H9 (cell line): Measurements from ENCODE around the gene CEP43. TPM values are rescaled to one million over a fixed set of nuclear protein-coding genes. Genes with fewer than 3 reads are reported as not detected.

Source experiments
- DNase-seq: peaks from one replicate; pipeline ENCODE4 v3.0.0-alpha.2; 2017
- H2AFZ ChIP-seq: one replicate; pipeline ENCODE4 v1.6.1; 2013; ENCODE audit warnings: mild to moderate bottlenecking, low read length, control low read depth, moderate library complexity
- H2AK5ac ChIP-seq: 2 replicates; pipeline ENCODE4 v1.6.1; 2013; ENCODE audit warnings: low read length, control low read depth, mixed read lengths; ENCODE audit not compliant: insufficient read length
- H2BK120ac ChIP-seq: one replicate; pipeline ENCODE4 v1.6.1; 2013; ENCODE audit warnings: low read depth, mild to moderate bottlenecking, low read length, control low read depth, inconsistent platforms; ENCODE audit not compliant: poor library complexity, severe bottlenecking
- H2BK12ac ChIP-seq: 2 replicates; pipeline ENCODE4 v1.6.1; 2013; ENCODE audit warnings: low read length, control low read depth, mixed read lengths, low read depth; ENCODE audit not compliant: insufficient read length
- H2BK15ac ChIP-seq: 2 replicates; pipeline ENCODE4 v1.6.1; 2013; ENCODE audit warnings: low read depth, low read length, control low read depth
- H2BK20ac ChIP-seq: one replicate; pipeline ENCODE4 v1.6.1; 2013; ENCODE audit warnings: low read depth, mild to moderate bottlenecking, low read length, control low read depth, inconsistent platforms; ENCODE audit not compliant: poor library complexity, severe bottlenecking
- H2BK5ac ChIP-seq: 2 replicates; pipeline ENCODE4 v1.6.1; 2013; ENCODE audit warnings: low read length, control low read depth, mixed read lengths; ENCODE audit not compliant: insufficient read length
- H3K14ac ChIP-seq: 2 replicates; pipeline ENCODE4 v1.6.1; 2013; ENCODE audit warnings: low read length, control low read depth; ENCODE audit not compliant: insufficient read depth
- H3K18ac ChIP-seq: 2 replicates; pipeline ENCODE4 v1.6.1; 2013; ENCODE audit warnings: low read depth, mild to moderate bottlenecking, mixed read lengths, low read length, control low read depth; ENCODE audit not compliant: insufficient read length
- H3K23ac ChIP-seq: 2 replicates; pipeline ENCODE4 v1.6.1; 2013; ENCODE audit warnings: low read length, control low read depth, mixed read lengths, low read depth; ENCODE audit not compliant: insufficient read length
- H3K23me2 ChIP-seq: 2 replicates; pipeline ENCODE4 v1.6.1; 2013; ENCODE audit warnings: low read depth, mild to moderate bottlenecking, mixed read lengths, low read length, control low read depth; ENCODE audit not compliant: insufficient read length, poor library complexity, severe bottlenecking
- H3K27ac ChIP-seq: 2 replicates; pipeline ENCODE4 v1.5.1; 2013; ENCODE audit warnings: low read length, control low read depth, mixed read lengths, low read depth; ENCODE audit not compliant: insufficient read length
- H3K27me3 ChIP-seq: 2 replicates; pipeline ENCODE4 v1.6.1; 2013; ENCODE audit warnings: low read length, control low read depth, inconsistent platforms; ENCODE audit not compliant: insufficient read depth
- H3K4ac ChIP-seq: 2 replicates; pipeline ENCODE4 v1.6.1; 2013; ENCODE audit warnings: low read depth, mild to moderate bottlenecking, control low read depth, inconsistent platforms, low read length, moderate library complexity
- H3K4me1 ChIP-seq: 2 replicates; pipeline ENCODE4 v1.6.1; 2013; ENCODE audit warnings: low read length, control low read depth, inconsistent platforms; ENCODE audit not compliant: insufficient read depth
- H3K4me2 ChIP-seq: 2 replicates; pipeline ENCODE4 v1.6.1; 2013; ENCODE audit warnings: low read length, control low read depth, mixed read lengths; ENCODE audit not compliant: insufficient read length, insufficient read depth
- H3K56ac ChIP-seq: 2 replicates; pipeline ENCODE4 v1.6.1; 2013; ENCODE audit warnings: low read depth, mild to moderate bottlenecking, mixed read lengths, low read length, control low read depth; ENCODE audit not compliant: insufficient read length
- H3K79me1 ChIP-seq: 2 replicates; pipeline ENCODE4 v1.6.1; 2013; ENCODE audit warnings: low read depth, mild to moderate bottlenecking, moderate library complexity, low read length, control low read depth, inconsistent platforms; ENCODE audit not compliant: insufficient read depth, poor library complexity, severe bottlenecking
- H3K79me2 ChIP-seq: 2 replicates; pipeline ENCODE4 v1.6.1; 2013; ENCODE audit warnings: low read length, control low read depth, inconsistent platforms; ENCODE audit not compliant: insufficient read depth
- H3K9ac ChIP-seq: 2 replicates; pipeline ENCODE4 v1.6.1; 2013; ENCODE audit warnings: low read length, control low read depth, mixed read lengths; ENCODE audit not compliant: insufficient read length; ENCODE audit errors: extremely low read depth
- H3K9me3 ChIP-seq: one replicate; pipeline ENCODE4 v1.6.1; 2013; ENCODE audit warnings: low read depth, low read length, inconsistent platforms; ENCODE audit not compliant: control insufficient read depth
- H3T11ph ChIP-seq: one replicate; pipeline ENCODE4 v1.6.1; 2013; ENCODE audit warnings: mild to moderate bottlenecking, low read length, control low read depth, inconsistent platforms
- H4K20me1 ChIP-seq: one replicate; pipeline ENCODE4 v1.6.1; 2013; ENCODE audit not compliant: control insufficient read depth, insufficient read length, insufficient read depth
- H4K5ac ChIP-seq: 2 replicates; pipeline ENCODE4 v1.6.1; 2013; ENCODE audit warnings: low read depth, mild to moderate bottlenecking, mixed read lengths, low read length, control low read depth; ENCODE audit not compliant: insufficient read length
- H4K8ac ChIP-seq: replicated peaks from 2 replicates; pipeline ENCODE4 v1.6.1; 2013; ENCODE audit warnings: low read length, control low read depth, mixed read lengths, low read depth; ENCODE audit not compliant: insufficient read length
- H4K91ac ChIP-seq: 2 replicates; pipeline ENCODE4 v1.6.1; 2013; ENCODE audit warnings: low read depth, mild to moderate bottlenecking, moderate library complexity, mixed read lengths, low read length, control low read depth; ENCODE audit not compliant: insufficient read length
- H3K27ac Mint-ChIP-seq, 3 experiments: 2 replicates in 2 of 3; 3 replicates in 1 of 3; pipeline ENCODE4 v1.8.0; 2020 to 2021; ENCODE audit warnings: mixed read lengths in 3 of 3, mild to moderate bottlenecking in 1 of 3, moderate library complexity in 1 of 3
- H3K27me3 Mint-ChIP-seq: 2 replicates; pipeline ENCODE4 v1.8.0; 2021; ENCODE audit warnings: low read depth, mild to moderate bottlenecking, moderate library complexity, mixed read lengths
- H3K36me3 Mint-ChIP-seq, 3 experiments: 2 replicates in 2 of 3; 3 replicates in 1 of 3; pipeline ENCODE4 v1.8.0; 2020 to 2021; ENCODE audit warnings: low read depth in 3 of 3, mixed read lengths in 3 of 3; ENCODE audit not compliant: insufficient read depth in 1 of 3
- H3K4me1 Mint-ChIP-seq, 2 experiments: 2 replicates each; pipeline ENCODE4 v1.8.0; 2020; ENCODE audit warnings: mixed read lengths in 2 of 2
- H3K4me3 Mint-ChIP-seq, 2 experiments: 2 replicates in 1 of 2; 3 replicates in 1 of 2; pipeline ENCODE4 v1.8.0; 2020 to 2021; ENCODE audit warnings: mild to moderate bottlenecking in 2 of 2, mixed read lengths in 2 of 2, moderate library complexity in 1 of 2
- H3K9me3 Mint-ChIP-seq, 2 experiments: 2 replicates in 1 of 2; 3 replicates in 1 of 2; pipeline ENCODE4 v1.8.0; 2020; ENCODE audit warnings: mild to moderate bottlenecking in 2 of 2, mixed read lengths in 2 of 2, moderate library complexity in 1 of 2
- WGBS: extraction: QIAGEN DNeasy Blood & Tissue Kit; methylation state at CpG from one replicate; pipeline ENCODE4 v1.1.7; 2013; ENCODE audit warnings: missing lambda C conversion rate, low lambda C conversion rate, mixed read lengths; ENCODE audit not compliant: insufficient read length; ENCODE audit errors: extremely low coverage; 5-methylcytosine and 5-hydroxymethylcytosine counted together
- total RNA-seq: library from RNA; stranded (reverse); gene quantifications from 2 replicates; pipeline ENCODE4 v1.2.1, GENCODE V29; 2021
- TF ChIP-seq, protein P1 (sequence below): fragments of 200-600 bp; sonication (generic); conservative IDR thresholded peaks from 3 replicates; pipeline ENCODE4 v1.8.0; 2021; ENCODE audit warnings: antibody characterized with exemption, mild to moderate bottlenecking

Gene CEP43
- total RNA-seq, 1 experiment from 2014 or later, result 33.6 TPM

DNA sequence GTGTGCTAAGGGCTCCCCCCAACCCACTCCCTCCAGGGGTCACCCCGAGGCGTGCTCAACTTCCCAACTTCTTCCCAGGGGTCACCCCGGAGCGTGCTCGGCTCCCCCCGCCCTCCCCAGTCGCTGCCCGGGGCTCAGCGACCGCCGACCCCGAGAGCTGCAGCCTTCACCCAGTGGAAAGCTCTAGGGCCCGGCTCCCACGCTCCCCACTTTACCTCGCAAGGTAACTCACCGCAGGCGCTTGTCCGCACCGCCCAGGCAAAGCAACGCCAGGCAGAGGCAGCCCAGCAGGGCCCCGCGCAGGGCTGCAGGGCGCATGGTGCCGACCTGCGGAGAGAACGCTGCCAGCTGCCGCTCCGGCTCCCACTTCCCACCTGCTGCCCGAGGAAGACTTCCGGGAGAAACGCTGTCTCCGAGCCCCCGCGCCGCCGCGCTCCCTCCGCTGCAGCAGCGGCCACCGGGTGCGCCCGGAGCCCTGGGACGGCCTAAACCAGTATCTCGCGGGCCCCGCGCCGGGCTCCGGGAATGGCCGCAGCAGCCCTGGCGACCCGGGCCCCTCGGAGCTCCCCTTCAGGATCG lies 43.2 kb upstream of the CEP43 start:
- Mint-ChIP-seq H3K27me3 (peaks cover 16% of the 10 kb centered on the region), H3K9me3 (peaks cover 0 to 3% of the 10 kb centered on the region in 2 experiments; a peak in 2 of 5 replicates), H3K4me3 (peak overlapping the region; percentile 68 to 82), H3K36me3 (peaks cover 4 to 10% (median 8%) of the 10 kb centered on the region in 3 experiments; a peak in 6 of 7 replicates), H3K4me1 (peaks cover 25 to 29% of the 10 kb centered on the region in 2 experiments), H3K27ac (no peak overlapping the region)
- H3K79me2 ChIP-seq, result no peaks in the 10 kb centered on the region
- H3K27me3 ChIP-seq, result no peaks in the 10 kb centered on the region
- H2BK120ac ChIP-seq, result no peak overlapping the region
- peaks cover 3% of the 10 kb centered on the region for H4K20me1 ChIP-seq
- H3K9me3 ChIP-seq, result no peaks in the 10 kb centered on the region
- no peaks in the 10 kb centered on the region; the same call in 1 of the 2 replicates for H3K4me1 ChIP-seq
- H2AK5ac ChIP-seq, result no peak overlapping the region
- no peak overlapping the region for H3K18ac ChIP-seq
- H2BK15ac ChIP-seq, result no peak overlapping the region
- H4K91ac ChIP-seq, result no peak overlapping the region
- H2BK20ac ChIP-seq, result no peak overlapping the region
- H3K14ac ChIP-seq, result no peak overlapping the region
- no peak overlapping the region for H4K5ac ChIP-seq
- no CpG with 5 or more reads among the region's 54 CpGs for WGBS
- no peak overlapping the region for H3K4ac ChIP-seq
- no peak overlapping the region for H2BK12ac ChIP-seq
- H3K23ac ChIP-seq, result no peak overlapping the region
- H3K9ac ChIP-seq, result no peak overlapping the region
- no peak overlapping the region for H2AFZ ChIP-seq
- DNase-seq, result no peak
- TF ChIP-seq, protein P1, sequence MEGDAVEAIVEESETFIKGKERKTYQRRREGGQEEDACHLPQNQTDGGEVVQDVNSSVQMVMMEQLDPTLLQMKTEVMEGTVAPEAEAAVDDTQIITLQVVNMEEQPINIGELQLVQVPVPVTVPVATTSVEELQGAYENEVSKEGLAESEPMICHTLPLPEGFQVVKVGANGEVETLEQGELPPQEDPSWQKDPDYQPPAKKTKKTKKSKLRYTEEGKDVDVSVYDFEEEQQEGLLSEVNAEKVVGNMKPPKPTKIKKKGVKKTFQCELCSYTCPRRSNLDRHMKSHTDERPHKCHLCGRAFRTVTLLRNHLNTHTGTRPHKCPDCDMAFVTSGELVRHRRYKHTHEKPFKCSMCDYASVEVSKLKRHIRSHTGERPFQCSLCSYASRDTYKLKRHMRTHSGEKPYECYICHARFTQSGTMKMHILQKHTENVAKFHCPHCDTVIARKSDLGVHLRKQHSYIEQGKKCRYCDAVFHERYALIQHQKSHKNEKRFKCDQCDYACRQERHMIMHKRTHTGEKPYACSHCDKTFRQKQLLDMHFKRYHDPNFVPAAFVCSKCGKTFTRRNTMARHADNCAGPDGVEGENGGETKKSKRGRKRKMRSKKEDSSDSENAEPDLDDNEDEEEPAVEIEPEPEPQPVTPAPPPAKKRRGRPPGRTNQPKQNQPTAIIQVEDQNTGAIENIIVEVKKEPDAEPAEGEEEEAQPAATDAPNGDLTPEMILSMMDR, result no peak
- H3K79me1 ChIP-seq, result no peaks in the 10 kb centered on the region
- H3K4me2 ChIP-seq, result peak overlapping the region; percentile 62
- H3K23me2 ChIP-seq, result peaks cover 9% of the 10 kb centered on the region
- no peak overlapping the region for H4K8ac ChIP-seq
- H2BK5ac ChIP-seq, result no peak overlapping the region
- no peak overlapping the region for H3K27ac ChIP-seq
- H3T11ph ChIP-seq, result no peak overlapping the region
- H3K56ac ChIP-seq, result no peak overlapping the region
